HL-60/S4 (cell line): ENCODE results near the gene MGP.

ENCODE experiments used
- in situ Hi-C: fragments of 300-500 bp; cut with MboI; formaldehyde crosslinking; loops from 2 replicates; pipeline ENCODE4 v1.14.3; 2022; ENCODE audit warnings: low sequenced_read_pairs

The MGP gene

GRCh38 chr12:14868916-14869506 is 16.6 kb downstream of the MGP start:
- in situ Hi-C loops: no loop called here

DNA sequence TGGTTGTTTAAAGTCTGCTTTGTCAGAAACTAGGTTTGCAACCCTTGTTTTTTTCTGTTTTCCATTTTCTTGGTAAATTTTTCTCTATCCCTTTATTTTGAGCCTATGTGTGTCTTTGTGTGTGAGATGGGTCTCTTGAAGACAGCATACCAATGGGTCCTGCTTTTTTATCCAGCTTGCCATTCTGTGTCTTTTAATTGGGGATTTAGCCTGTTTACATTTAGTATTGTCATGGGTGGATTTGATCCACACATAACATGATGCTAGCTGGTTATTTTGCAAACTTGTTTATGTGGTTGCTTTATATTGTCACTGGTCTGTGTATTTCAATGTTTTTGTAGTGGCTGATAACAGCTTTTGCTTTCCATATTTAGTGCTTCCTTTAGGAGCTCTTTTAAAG is 25.2 kb downstream of the MGP start:
- in situ Hi-C loops: no loop called here

DNA sequence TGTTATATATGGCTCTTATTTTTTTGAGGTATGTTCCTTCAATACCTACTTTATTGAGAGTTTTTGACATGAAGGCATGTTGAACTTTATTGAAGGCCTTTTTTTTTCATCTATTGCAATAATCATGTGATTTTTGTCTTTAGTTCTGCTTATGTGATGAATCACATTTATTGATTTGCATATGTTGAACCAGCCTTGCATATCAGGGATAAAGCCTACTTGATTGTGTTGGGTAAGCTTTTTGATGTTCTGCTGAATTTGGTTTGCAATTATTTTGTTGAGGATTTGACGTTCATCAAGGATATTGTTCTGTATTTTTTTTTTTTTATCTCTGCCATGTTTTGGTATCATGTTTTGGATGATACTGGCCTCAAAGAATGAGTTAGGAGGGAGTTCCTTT is 27.1 kb downstream of the MGP start:
- in situ Hi-C loops: no loop called here

GRCh38 chr12:14854586-14855183 is 31.0 kb downstream of the MGP start:
- in situ Hi-C loops: no loop called here

DNA sequence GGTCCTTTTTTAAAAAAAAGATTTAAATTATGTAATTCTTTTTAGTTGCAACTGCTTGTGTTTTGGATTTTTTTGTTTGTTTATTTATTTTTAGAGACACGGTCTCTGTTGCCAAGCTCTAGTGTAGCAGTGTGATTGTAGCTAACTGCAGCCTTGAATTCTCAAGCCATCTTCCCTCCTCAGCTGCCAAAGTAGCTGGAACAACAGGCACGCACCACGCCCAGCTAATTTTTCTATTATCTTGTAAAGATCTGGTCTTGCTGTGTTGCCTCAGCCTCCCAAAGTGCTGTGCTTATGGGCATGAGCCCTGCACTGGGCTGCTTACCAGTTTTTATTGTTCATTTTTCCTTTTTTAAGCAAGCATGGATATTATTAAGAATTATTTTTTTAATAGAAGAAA is 31.7 kb downstream of the MGP start:
- in situ Hi-C loops: no loop called here

DNA sequence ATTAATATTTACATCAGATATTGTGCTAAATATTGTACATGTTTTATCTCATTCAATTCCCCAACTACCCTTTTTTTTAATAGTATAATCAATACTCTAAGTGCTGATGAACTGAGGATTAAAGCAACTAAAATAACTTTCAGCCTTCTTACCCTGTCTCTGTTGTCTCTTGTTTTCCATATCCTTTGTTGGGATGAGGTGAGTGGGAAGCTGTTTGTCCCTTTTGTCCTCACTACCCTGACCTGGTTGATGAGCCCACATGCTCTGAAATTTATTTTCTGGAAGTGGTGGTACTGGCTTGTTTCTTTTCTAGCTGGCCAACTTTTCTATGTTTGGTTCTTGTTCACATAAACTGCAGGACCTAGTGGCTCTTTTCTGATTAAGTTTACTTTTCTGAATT is 32.8 kb downstream of the MGP start:
- in situ Hi-C loops: no loop called here

- in situ Hi-C loops: no loop called here
Measured at GRCh38 chr12:14850929-14851663, 34.6 kb downstream of the MGP start.

- in situ Hi-C loops: loop anchor here (5.0 to 25.0 kb wide), 2 partner anchors 138 to 413 kb away; no protein-coding TSS in a partner anchor
Measured at GRCh38 chr12:14849661-14850060, 36.0 kb downstream of the MGP start.

DNA sequence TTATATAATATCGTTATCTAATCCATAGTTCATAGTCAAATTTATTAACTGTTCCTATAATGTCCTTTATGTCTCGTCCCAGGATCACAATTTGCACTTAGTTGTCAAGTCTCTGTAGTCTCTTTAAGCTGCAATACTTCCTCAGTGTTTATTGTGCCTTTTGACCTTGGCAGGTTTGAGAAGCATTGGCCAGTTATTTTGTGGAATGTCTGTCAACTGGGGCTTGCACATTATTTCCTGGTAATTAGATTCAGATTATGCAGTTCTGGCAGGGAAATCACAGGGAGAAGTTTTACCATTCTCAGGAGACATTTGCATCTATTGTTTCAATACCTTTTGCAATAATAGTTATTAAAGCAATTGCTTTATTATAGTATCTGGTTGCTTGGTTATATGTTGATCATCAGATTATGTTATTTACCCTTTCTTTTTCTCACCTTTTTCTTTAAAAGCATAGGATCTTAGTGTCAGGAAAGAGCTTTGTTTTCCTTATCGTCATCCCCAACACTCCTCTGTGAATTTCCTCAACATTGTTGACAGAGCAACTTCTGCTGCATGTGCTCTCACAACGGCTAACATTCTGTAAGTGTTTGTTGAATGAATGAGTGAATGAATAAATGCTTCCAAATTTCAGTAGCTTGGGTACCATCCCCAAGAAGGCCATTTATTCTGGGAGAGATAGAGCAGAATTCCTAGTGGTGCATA is 38.6 kb downstream of the MGP start:
- in situ Hi-C loops: loop anchor here (5.0 to 25.0 kb wide), 2 partner anchors 140 to 415 kb away; no protein-coding TSS in a partner anchor

DNA sequence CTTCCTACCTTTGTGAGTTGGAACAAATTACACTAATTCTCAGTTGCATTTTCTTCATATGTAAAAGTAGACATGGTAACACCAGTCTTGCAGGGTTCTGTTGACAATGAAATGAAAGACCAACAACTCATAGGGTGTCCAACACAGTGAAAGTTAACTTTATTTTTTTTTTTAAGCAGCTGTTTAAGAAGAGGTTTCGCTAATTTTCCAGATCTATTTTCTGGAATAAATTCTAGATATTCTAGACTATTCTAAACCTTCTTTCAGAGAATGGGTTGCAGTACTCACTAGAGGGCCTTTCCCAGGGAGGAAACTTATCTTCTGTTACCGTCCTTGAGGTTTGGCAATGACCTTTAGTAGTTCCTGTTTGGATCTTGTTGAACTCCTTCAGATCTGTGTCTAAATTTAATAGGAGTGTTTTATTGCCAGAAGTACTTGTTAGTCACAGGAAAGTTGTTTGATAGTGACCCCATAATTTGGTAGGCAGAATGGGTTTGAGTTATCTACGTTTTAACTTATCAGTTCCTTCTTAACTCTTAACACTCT is 39.5 kb downstream of the MGP start:
- in situ Hi-C loops: loop anchor here (5.0 to 25.0 kb wide), 2 partner anchors 141 to 416 kb away; no protein-coding TSS in a partner anchor

- in situ Hi-C loops: loop anchor here (5.0 to 25.0 kb wide), 2 partner anchors 142 to 417 kb away; no protein-coding TSS in a partner anchor
Measured at GRCh38 chr12:14845350-14845750, 40.3 kb downstream of the MGP start.

GRCh38 chr12:14844401-14844800 is 41.3 kb downstream of the MGP start:
- in situ Hi-C loops: loop anchor here (25.0 kb wide), 1 partner anchor 418 kb away; no protein-coding TSS in a partner anchor

DNA sequence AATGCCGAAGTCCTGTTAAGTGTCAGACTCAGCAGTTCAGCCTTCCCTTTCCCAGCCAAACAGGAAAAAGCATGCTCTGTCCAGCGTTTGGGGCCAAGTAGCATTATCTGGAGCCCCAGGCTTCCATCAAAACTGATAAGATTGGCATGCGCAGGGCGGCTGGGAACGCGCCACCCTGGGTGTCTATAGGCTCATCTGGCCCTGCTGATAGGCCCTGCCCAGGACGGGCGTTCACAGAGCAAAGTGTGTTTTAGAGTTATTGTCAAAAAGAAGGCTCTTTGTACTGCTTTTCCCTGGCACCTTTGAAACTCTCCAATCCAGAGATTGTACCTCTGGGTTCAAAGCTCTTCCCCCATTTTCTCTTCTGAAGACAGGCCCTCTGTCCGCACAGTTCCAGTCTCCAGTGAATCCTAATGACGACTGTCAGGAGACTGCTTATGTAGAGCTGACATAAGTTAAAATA is 42.2 kb downstream of the MGP start, which contains the start of gene ART4:
TSS of gene ART4 (minus strand) at position 102 of the 463 bp plus-strand sequence. CDS start 413 bp downstream, outside the sequence.
- in situ Hi-C loops: loop anchor here (25.0 kb wide), 1 partner anchor 419 kb away; no protein-coding TSS in a partner anchor

DNA sequence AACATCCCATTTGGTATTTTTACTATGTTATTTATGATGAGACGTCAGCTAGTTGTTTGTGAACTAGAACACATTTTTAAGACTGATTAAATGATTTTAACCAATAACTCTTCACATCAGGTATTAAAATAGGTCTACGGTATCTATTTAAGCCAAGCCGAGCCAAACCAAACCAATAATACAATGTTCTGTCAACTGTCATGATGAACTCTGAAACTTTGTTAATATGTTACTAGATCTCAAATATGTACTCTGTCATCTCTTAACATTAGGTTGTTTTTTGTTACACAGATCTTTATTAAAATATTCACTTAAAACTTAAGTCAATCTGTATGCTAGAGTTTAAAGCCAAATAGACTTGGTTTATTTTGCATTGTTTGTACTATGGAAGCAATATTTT is 43.3 kb downstream of the MGP start:
- in situ Hi-C loops: loop anchor here (25.0 kb wide), 1 partner anchor 420 kb away; no protein-coding TSS in a partner anchor

GRCh38 chr12:14841761-14842160 is 43.9 kb downstream of the MGP start:
- in situ Hi-C loops: loop anchor here (25.0 kb wide), 1 partner anchor 421 kb away; no protein-coding TSS in a partner anchor

GRCh38 chr12:14840616-14841015 is 45.0 kb downstream of the MGP start:
- in situ Hi-C loops: loop anchor here (25.0 kb wide), 1 partner anchor 422 kb away; no protein-coding TSS in a partner anchor

DNA sequence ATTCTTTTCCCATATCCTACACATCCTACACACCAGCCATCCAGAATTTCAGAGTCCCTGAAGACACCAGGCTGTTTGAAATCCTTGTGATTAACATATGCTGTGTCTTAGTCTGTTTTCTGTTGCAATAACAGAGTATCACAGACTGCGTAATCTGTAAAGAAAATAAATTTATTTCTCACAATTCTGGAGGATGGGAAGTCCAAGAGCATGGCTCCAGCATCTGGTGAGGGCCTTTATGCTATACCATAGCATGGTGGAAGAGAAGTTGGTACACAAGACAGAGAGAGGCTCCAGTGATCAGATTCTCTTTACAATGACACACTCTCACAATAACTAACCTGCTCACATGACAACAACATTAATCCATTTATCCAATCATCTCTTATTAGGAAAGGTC is 46.4 kb downstream of the MGP start:
- in situ Hi-C loops: loop anchor here (25.0 kb wide), 1 partner anchor 423 kb away; no protein-coding TSS in a partner anchor

DNA sequence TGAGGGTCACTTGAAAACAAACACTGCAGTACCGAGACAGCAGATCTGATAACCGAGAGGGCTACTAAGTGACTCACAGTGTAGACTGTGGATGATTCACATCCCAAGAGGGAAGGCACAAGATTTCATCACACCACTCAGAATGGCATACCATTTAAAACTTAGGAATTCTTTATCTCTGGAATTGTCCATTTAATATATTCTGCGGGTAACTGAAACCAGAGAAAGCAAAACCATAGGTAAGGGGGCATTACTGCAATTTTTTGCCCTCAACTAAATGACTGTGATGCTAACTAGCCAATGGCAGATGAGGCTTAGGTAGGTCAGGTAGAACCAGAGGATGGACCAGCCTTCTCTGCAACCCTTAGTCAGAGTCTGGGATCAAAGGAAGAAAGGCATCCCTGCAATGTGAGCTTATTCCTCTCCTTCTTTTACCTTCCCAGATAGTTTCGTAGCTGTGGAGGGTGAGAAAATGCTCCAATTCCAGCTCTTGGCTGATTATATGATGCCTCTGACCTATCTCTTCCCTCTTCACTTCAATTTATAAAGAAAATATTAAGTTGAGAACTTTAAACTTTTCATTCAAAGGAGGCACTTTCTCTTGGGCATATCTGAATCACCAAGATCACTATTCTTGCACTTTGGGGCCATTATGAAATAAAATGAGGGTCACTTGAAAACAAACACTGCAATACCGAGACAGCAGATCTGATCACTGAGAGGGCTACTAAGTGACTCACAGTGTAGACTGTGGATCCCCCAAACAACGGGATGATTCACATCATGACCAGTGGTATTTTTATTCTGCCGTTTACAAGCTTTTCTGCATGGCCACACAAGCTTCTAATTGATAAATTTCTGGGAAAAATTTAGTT is 49.1 kb downstream of the MGP start:
- in situ Hi-C loops: loop anchor here (25.0 kb wide), 1 partner anchor 426 kb away; no protein-coding TSS in a partner anchor

DNA sequence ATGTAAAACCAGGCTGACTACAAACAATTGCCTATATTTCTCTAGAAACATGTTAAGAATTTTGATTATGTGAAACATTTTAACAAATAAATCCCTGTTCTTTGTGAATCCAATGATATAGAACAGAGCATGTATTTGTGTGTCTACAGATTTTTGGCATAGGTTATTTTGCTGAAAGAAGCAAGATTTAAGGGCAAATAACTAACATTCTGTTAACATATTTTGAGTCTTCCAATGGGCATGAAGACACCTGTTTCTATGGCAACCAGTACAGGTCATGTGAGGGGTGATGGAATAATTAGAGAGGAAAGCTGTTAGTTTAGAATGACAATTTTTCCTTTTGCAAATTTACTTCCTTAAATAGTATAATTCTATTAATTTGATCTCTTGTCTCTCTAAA is 51.1 kb downstream of the MGP start:
- in situ Hi-C loops: loop anchor here (25.0 kb wide), 1 partner anchor 428 kb away; no protein-coding TSS in a partner anchor
